Cerebellar nuclear complex (tissue), 1 donor: ENCODE measurements around the gene RFC5.
"Not testable (repeated sequence)": the region's sequence is repeated elsewhere in the genome, so short reads cannot be mapped to it uniquely, and the experiment has no call there.

ENCODE experiments used
- DNase-seq, 2 experiments: peaks; one replicate each; lab custom pipeline; 2025; lab: John Stamatoyannopoulos, UW

RFC5 gene

DNA sequence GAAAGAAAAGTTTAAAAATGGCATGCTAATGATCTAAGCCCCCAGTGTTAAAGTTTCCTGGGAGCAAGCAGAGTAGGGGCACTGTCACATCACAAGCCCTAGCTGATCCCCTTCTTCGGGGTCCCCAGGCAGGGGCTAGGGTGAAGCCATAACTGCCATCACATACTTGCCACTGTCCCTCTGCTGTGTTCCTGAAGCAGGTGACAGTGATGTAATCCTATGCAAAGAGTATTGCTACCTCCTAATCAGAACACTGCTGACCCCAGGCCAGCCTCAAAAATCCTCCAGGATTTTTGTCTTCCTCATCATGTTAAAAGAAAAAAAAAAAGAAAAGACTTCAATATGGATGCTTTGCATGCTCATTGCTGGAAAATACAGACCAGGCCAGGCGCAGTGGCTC lies 1.2 kb upstream of the RFC5 start:
- no peak for DNase-seq

DNA sequence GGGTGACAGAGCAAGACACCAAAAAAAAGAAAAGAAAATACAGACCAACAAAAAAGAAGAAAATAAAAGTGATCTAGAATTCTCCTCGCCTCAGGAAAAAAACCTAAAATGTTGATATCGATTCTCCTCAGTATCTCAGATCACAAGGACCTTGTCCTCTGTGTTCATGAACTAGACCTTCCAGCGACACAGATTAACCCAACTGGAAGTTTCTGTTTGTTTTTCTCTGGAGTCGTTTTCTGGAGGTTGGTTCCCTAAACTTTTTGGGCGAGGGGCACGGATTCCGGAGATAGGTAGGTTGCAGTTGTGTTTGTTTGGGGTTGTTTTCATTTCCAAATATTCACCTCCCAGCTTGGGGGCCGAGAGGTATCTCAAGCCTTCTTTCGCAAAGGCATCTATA lies 559 bp upstream of the RFC5 start:
- DNase-seq, result no peak

DNA sequence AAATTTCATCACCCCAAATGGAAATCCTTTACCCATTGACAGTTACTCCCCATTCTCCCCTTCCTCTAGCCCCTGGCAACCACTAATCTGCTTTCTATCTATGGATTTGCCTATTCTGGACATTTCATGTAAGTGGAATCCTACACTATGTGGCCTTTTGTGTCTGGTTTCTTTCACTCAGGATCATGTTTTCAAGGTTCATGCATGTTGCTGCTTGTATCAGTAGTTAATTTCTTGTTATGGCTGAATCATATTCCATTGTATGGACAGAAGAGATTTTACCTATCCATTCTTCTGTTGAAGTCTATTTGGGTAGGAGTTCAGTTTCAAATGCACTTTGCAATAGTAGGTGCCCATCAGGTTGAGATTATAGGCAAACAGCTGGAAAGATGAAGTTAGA lies 1.4 kb downstream of the RFC5 start:
- no peak for DNase-seq

DNA sequence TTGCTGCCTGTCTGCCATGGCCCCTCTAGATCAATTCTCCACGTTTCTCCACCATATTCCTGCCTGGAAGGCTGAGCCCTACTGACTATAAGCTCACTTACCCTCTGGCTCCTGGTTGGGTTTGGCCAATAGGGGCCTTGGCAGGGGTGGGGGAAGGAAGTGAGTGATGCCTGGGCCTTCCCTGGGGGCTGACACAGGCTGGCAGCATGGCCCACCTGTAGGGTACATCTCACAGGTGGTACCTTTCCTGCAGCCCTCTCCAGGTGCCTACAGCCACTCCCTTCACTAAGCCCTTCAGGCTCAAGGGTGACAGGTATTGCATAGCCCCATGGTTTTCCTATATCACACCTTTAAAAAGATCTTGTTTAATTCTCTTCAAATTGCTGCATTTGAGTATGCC lies 3.5 kb downstream of the RFC5 start:
- no peak for DNase-seq

DNA sequence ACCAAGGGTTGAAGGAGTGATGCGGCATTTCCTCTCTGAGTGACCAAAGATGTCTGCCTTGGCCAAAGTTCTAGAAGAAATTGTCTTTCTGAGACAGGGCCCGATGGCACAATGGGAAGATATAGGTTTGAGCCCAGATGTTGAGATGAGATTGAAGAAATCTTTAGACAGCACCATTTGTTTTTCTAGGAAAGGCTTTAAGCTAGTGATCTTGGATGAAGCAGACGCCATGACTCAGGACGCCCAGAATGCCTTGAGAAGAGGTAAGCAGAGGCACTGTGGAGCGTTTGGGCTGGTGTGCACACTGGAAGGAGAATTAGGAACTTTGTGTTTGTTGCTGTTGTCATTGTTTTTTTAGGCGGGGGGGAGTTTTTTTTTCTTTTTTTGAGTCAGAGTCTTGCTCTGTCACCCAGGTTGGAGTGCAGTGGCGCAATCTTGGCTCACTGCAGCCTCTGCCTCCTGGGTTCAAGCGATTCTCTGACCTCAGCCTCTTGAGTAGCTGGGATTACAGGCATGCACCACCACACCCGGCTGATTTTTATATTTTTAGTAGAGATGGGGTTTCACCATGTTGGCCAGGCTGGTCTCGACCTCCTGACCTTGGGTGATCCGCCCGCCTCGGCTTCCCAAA lies 5.7 kb downstream of the RFC5 start:
- not testable (repeated sequence) for DNase-seq

- no peak for DNase-seq
These were observed 6.2 kb downstream of the RFC5 start for GRCh38 chr12:118022728-118023109.

- DNase-seq, result no peak
These were observed 6.9 kb downstream of the RFC5 start for GRCh38 chr12:118023301-118023860.

DNA sequence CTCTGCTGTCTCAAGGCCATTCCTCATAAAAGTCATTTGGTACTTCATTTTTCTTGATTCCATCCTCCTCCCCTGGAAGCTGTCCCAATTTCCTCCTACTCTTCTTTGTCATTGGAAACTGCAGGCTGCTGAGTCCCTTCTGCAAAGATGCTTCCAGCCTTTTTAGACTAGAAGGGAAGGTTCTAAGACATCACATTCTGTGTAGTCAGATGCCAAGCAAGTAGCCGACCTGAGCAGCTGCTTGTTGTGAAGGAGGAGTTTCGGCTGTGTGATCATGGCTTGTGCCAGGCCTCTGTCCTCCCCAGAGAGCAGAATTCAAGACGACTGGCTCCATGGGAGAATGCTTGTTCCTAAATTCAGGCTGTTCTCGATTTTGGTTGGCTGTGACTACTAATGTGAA lies 8.7 kb downstream of the RFC5 start:
- DNase-seq, result no peak

DNA sequence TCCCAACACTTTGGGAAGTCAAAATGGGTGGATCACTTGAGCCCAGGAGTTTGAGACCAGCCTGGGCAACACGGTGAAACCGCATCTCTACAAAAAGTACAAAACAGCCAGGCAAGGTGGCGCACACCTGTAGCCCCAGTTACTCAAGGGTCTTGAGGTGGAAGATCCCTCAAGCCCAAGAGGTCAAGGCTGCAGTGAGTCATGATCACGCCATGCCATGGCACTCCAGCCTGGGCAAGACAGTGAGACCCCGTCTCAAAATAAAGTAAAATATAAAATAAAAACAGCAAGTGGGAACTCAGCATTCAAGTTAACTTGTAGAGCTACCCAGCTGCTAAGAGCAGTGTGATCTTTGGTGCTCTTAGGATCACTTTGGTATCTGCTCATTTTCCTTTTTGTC lies 12.7 kb downstream of the RFC5 start:
- DNase-seq, result no peak

DNA sequence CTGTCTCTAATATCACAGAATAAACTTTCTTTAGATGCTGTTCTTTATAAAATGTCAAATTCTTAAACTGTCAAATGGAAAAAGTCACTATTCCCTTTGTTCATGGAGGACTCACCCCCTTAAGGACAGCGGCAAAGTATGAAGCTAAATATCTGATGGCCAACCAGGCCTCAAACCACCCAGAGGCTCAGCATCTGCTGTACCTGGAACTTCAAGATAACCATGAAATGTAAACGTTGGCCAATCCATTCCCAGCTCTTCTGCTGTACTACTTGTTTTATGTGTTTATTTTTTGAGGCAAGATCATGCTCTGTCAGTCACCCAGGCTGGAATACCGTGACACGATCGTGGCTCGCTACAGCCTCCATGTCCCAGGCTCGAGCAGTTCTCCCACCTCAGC lies 15.7 kb downstream of the RFC5 start:
- no peak for DNase-seq

GRCh38 chr12:118033323-118033722 lies 16.8 kb downstream of the RFC5 start:
- no peak for DNase-seq

GRCh38 chr12:118033902-118034301 lies 17.4 kb downstream of the RFC5 start:
- no peak for DNase-seq

GRCh38 chr12:118034429-118035189 lies 18.1 kb downstream of the RFC5 start:
- no peak for DNase-seq

DNA sequence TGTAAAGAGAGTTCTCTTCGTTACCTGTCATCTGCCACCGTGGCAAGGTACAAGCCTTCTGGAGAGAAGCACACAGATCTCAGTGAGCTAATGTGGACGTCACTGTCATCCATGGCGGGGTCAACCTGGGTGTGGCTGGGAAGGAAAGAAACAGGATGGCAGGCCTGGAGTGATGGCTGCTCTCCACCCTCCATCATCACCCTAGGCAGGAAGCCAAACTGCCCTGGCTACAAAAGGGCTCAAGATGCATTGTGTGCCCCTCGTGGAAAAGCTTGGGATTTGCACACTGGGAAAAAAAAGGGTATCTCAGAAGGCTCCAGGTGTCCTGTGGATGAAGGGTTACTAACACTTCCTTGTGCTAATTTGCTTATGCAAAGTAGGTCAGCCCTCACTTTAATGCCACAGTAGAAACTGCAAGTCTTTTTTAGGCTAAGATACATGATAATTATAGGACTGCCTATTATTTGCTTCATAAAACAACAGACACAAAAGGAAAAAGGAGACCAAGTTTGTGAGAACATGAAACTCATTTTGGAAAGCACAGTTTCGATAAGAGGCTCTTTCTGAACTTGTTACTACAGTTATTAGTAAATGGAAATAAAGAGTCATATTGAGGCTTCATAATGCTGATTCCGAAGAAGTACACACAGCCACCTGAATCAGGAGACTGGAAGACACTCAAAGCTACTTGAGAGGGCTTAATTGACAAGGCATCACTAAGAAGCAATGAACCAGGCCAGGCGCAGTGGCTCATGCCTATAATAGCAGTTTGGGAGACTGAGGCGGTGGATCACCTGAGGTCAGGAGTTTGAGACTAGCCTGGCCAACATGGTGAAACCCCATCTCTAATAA lies 18.9 kb downstream of the RFC5 start:
- DNase-seq, result no peak

GRCh38 chr12:118036672-118037411 lies 20.3 kb downstream of the RFC5 start:
- no peak for DNase-seq

DNA sequence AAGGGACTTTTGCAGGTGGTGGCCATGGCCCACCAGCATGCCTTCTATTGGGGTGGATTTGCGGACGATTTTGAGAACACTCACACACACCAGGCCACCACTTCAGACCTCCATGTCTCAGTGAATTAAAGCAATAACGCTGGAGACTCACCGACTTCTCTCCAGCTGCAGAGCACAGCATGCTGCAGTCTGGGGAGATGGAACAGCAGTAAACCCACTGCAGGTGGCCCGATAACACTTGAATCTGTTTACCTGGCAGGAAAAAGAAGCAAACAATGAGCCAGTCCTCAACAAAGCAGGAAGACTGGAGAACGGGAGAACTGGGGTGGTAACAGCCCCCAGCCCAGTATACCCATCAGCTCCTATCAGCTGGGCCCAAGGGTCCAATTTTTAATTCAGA lies 21.6 kb downstream of the RFC5 start:
- no peak for DNase-seq

- DNase-seq, result no peak
These were observed 25.6 kb downstream of the RFC5 start for GRCh38 chr12:118042091-118042490.

DNA sequence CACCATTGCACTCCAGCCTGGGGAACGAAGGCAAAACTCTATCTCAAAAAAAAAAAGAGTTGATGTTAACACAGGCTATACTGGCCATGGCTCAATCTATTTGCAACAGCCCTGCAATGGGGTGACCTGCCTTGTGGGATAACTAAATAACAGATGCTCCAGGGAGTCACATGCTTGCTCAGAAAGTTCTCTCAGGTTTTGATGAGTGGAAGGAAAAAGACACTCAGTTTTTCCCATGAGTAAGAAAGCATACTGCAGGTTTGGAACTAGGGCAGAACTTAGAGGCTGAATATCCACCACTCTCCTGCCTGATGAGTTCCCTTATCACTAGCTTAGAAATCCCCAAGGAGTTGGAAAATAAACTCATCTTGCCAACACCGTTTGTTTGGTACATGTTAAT lies 27.6 kb downstream of the RFC5 start:
- DNase-seq, result no peak

DNA sequence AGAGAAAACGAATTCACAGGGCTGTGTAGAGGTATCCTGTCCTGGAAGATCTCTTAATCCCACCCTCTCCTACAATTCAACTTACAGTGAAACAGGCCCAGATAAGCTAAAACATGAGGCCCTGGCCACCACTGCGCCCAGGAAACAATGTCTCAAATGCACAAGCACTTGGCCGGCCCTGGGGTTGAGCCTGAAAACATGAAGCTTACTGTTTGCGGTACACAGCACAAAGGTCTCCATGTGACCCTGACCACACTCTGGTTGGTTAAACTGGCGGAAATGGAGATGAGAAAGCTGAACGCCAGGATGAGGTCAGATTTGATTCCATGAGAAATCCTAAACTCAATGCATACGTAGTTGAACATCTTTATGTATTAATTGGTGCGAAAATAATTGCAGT lies 28.1 kb downstream of the RFC5 start:
- no peak for DNase-seq

DNA sequence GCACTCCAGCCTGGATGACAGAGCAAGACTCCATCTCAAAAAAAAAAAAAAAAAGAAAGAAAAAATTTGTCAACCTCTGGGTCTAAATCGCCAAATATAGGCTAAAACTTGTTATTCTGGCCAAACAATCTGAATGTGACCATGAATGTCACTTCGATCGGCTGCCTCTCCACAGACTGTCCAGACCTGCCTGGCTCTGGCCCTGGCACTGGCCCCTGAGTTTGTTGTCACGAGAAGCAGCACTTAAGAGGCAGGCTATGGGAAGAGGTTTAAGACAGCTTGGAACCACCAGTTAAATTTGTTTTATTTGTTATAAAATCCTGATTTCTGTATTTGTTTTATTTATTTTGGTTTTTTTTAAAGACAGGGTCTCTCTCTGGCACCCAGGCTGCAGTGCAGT lies 29.9 kb downstream of the RFC5 start:
- DNase-seq, result no peak

- no peak for DNase-seq
These were observed 34.7 kb downstream of the RFC5 start for GRCh38 chr12:118050972-118051910.
